Measurements from ENCODE around the gene KRT14.
"Not testable (repeated sequence)": the region's sequence is repeated elsewhere in the genome, so short reads cannot be mapped to it uniquely, and the experiment has no call there.

KRT14 gene

DNA sequence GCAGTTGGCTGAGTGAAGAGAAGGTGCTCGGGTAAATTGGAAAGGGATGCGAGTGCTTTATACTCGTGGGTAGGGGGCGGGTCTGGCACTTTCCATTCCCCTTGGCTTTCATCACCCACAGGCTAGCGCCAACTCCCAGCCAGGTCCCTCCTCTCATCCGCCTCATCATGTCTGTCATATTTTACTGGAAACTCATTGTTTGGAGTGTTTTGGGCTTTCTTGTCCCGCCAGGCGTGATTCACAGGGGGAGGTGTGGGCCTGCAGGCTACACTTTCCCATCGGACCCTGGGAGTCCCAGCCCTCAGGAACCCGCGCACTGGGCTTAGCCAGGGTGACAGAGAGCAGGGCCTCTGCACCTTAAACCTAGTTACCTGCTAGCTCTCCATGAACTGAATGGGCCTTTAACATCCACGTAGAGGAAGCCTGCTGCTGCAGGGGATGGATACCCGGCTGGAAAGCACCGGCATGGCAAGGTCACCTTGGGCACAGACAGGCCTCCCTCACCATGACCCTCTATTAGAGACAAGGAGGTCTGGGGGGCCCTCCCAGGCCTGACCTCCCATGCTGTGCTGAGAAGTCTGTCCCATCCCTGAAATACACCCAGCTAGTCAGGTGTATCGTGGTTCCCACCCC is at the start of gene KRT14:
KRT14 (minus strand) TSS at position 33 of the 633 bp plus-strand sequence. CDS start 61 bp downstream, outside the sequence.
- DNase-seq (ENCODE audit: low read depth in 2 of 2) = no peak

GRCh38 chr17:41635121-41636097 is 48.7 kb upstream of the KRT14 start:
- no peak for DNase-seq (ENCODE audit: low read depth in 2 of 2)

GRCh38 chr17:41634639-41635038 is 47.9 kb upstream of the KRT14 start:
- DNase-seq (ENCODE audit: low read depth in 2 of 2) = no peak

DNA sequence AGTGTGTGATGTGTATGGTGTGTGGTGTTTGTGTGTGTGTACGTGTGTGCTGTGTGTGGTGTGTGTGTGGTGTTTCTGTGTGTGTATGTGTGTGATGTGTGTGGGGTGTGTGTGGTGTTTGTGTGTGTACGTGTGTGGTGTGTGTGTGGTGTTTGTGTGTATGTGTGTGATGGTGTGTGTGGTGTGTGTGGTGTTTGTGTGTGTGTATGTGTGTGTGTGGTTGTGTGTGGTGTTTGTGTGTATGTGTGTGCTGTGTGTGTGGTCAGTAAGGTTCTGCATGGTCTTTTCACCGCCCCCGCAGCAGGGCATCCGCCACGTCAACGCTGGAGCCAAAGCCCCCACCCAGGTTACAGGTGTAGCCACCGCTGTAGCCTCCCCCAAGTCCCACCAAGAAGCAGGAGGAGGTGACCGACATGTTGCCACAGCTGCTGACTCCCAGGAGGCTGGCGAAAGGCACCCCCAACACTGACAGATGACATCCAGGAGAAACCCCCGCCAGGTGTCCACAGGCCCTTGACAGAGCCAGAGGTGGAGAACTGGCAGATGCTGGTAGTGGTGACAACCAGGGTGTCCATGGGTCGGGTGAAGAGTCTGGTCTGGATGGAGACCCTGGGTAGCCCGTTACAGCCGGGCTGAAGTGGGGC is 47.0 kb upstream of the KRT14 start:
- DNase-seq (ENCODE audit: low read depth in 2 of 2) = no peak

DNA sequence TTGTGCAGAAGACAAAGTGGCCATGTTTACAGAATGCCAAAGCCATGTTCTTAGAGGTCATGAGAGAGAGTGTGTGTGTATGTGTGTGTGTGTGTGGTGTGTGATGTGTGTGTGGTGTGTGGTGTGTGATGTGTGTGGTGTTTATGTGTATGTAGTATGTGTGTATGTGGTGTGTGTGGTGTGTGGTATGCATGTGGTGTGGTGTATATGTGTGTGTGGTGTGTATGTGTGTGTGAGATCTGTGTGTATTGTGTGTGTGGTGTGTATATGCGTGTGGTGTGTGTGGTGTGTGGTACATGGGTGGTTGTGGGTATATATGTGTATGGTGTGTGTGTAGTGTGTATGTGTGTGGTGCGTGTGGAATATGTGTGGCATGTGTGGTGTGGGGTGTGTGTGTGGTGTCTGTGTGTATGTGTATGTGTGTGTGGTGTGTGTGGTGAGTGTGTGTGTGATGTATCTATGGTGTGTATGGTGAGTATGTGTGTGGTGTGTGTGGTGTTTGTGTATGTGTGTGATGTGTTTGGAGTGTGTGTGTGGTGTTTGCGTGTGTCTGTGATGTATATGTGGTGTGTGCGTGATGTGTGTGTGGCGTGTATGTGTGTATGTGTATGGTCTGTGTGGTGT is 45.9 kb upstream of the KRT14 start:
- DNase-seq (ENCODE audit: low read depth in 2 of 2) = no peak

DNA sequence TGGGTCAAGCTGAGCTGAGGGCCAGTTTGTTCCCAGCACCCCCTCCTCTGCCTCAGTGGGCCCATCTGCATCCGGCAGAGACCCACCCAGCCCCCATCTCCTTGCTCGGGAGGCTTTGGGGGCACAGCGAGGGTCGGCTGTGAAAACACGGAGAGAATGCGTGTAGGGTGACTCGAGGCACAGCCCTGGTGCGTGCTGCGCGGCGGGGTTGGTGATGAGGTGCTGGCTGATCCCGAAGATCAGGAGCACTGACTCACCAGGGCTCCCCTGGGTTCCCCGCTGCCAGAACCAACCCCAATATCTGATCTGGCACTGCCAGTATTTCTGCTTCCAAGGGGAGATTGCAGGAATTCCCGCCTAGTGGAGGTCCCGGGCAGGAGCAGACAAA is 45.2 kb upstream of the KRT14 start:
- DNase-seq (ENCODE audit: low read depth in 2 of 2) = no peak

GRCh38 chr17:41631025-41631897 is 44.6 kb upstream of the KRT14 start:
- DNase-seq (ENCODE audit: low read depth in 2 of 2) = no peak

GRCh38 chr17:41629826-41630670 is 43.4 kb upstream of the KRT14 start:
- DNase-seq (ENCODE audit: low read depth in 2 of 2) = no peak

DNA sequence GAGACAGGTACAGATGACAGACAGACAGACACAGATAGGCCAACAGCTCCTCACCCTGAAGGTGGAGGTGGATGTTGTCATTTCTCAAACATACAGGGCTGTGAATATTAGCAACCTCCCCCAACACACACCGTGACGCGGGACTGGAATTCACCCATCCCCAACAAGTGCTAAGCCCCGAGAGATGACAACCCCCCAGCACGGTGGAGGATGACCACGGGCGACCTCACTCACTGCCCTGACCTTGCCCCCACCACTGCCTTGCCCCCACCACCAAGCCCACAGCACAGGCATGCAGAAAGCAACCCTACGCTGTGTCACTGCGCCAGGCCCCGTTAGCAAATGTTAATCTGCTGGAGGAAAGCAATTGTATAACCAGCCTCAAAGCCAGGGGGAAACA is 42.6 kb upstream of the KRT14 start:
- DNase-seq (ENCODE audit: low read depth in 2 of 2) = no peak

- DNase-seq (ENCODE audit: low read depth in 2 of 2) = not testable (repeated sequence)
Measured at GRCh38 chr17:41628621-41629255, 42.0 kb upstream of the KRT14 start.

DNA sequence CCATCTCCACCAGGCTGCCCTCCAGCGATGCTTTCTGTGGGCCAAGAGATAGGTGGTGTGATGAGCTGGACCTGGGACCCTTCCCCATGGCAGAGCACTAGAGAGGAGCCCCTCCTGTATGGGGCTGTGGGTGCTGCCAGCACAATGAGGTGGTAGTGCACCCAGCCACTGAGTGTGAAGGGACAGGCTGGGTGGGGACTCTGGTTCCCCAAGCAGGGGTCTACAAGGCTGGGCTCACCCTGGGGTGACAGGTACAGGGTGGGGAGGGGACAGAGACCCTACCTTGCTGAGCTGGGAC is 41.3 kb upstream of the KRT14 start:
- not testable (repeated sequence) for DNase-seq (ENCODE audit: low read depth in 2 of 2)

GRCh38 chr17:41627316-41628072 is 40.8 kb upstream of the KRT14 start:
- no peak for DNase-seq (ENCODE audit: low read depth in 2 of 2)

- not testable (repeated sequence) for DNase-seq (ENCODE audit: low read depth in 2 of 2)
Measured at GRCh38 chr17:41626914-41627295, 40.2 kb upstream of the KRT14 start.

DNA sequence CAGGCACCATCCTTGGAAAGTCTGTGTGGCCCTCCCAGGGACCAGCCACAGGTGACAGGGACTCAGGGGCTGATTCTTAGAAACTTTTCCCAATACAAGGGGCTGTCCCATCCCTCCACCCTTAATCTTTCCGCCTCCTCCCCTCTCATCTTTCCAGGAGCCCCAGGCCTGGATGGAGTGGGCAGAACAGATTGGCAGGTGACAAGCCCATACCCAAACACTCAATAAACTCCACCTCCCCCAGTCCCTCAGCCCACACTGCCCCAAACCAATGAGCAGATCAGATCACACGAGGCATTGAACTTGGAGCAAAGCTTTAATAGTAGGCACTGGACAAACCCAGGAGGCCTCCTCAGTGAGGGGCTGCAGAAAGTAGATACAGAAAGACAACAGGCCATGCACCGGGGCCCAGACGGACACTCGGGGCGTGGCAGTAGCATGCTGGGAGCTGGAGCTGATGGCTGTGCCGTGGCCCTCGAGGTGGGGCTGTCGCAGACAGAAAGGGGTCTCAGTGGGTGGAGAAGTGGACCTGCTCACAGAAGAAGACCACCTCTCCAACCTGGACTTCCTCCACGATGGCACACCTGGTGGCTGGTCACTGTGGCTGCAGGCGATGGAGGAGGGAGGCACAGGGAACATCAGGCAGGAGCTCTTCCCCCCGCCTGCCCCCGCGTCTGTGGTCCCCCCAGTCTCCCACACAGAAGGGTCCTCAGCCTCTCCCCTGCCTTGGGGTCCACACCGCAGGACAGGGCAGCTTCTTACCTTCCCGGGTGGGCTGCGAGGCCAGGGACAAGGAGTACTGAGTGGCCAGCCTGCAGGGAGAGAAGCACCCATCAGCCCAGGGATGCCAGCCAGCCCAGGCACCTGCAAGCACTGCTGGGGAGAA is 39.6 kb upstream of the KRT14 start:
- DNase-seq (ENCODE audit: low read depth in 2 of 2) = not testable (repeated sequence)

DNA sequence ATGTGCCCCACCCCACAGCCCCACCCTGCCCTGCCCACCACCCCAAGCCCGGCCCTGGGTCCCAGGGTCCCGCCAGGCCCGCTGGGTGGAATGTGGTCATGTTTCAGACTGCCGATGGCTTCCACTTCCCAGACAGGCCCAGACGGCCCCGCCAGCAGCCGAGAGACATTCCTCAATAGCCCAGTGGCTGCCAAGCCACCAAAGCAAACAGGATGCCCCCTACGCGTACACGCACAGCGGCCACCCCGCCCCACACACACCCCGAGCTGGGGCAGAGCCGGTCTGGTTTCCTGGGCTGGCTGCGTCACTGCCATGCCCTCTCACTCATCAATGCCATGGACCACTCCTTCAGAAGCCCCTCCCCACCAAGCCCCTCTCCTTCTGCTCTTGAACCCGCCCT is 38.9 kb upstream of the KRT14 start:
- no peak for DNase-seq (ENCODE audit: low read depth in 2 of 2)

DNA sequence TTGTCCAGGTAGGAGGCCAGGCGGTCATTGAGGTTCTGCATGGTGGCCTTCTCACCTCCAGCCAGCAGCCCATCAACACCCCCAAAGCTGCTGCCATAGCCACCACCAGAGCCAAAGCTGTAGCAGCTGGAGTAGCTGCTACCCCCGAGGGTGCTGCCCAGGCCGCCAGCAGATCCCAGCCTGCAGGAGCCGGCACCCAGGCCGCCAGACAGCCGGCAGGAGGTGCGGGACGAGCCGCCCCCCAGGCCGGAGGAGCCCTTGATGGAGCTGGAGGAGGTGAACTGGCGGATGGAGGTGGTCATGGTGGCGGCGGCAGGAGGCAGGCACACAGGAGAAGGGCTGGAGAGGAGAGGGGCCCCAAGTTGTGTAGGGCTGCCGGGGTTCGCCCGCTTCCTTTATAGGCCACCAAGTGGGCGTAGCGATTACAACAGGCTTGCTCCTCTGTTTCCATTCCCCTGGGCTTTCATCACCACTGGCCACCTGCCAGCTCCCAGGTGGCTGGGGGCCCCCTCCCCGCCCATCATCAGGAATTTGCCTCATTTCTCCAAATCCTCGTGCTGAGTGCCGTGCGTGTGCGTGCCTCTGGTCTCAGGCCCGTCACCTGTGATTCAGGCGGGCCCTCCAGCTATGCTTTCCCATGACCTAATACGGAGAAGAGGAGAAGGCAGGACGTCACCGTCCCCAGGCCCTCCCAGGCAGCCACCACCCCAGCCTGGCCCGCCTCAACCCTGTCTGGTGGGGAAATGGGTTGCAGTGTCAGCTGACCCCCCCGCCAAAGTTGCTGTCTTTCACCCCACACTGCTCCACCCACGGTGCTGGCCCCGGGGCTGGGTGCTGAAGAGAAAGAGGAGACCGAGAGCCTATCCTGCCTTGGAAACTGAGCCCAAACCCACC is 37.8 kb upstream of the KRT14 start, which contains the start of gene KRT17:
KRT17 (minus strand) TSS at position 368 of the 894 bp plus-strand sequence; CDS start at position 302, 66 bp downstream.
- DNase-seq (ENCODE audit: low read depth in 2 of 2) = no peak
